Measurements from ENCODE around the gene CROT. TPM values are rescaled to one million over a fixed set of nuclear protein-coding genes. Genes with fewer than 3 reads are reported as not detected.
A peak's percentile ranks its signal among the peaks of the same experiment; 100 is the strongest.

The CROT gene
- total RNA-seq: 10 to 100 TPM; 22.7 to 35.8 TPM
- long read RNA-seq, transcript CROT-201 (18 exons, 3,175 nt): major isoform, 48 of 66 reads
- long read RNA-seq, partial matches to known transcripts: 4 of 66 reads
- long read RNA-seq, other reads (novel, unspliced or antisense): 10 of 66 reads

DNA sequence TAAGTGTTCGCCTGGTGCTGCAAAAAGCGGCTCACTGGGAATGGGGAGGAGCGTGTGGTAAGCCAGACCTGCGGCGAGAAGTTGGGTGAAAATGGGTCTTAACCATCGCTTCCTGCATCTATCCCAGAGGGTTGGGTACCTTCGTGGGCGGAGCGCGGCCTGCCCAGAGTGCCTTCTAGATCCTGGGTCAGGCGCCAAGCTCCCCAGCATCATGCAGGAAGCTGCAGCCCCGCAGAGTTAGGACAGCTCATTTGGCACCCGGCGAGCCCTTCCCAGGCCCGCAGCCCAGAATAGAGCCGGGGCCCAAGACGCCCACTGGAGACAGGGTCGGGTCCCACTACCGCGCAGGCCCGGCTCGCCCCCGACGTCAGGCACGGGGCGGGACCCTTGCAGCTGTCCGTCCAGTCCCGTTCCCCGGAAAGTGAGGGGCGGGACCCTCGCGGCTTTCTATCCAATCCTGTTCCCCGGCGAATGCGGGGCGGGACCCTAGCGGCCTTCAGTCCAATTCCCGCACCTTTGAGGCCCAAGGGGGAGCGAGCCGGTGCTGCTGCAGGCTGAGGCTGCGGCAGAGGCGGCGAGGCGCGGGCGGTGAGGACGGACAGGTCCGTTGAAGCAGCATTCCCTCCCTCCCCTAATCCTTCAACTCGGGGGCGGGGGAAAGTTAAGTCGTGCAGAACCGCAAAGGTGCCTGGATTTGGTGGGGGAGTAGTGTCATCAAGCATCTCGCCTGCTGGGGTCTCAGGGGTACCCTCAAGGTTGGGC lies at the start of gene CROT:
Gene CROT, plus strand, starts transcription at position 499 of the 762 bp plus-strand sequence. CDS start 3,405 bp downstream, outside the sequence.
- peak; percentile 98 to 99 for DNase-seq
- intact Hi-C loops (cut with DNase I, micrococcal nuclease): loop anchor here in 1 of 2 donors (10.0 kb wide), 1 partner anchor 191 kb away; the partner anchor contains the start of gene DMTF1
- ATAC-seq: peak; percentile 98

DNA sequence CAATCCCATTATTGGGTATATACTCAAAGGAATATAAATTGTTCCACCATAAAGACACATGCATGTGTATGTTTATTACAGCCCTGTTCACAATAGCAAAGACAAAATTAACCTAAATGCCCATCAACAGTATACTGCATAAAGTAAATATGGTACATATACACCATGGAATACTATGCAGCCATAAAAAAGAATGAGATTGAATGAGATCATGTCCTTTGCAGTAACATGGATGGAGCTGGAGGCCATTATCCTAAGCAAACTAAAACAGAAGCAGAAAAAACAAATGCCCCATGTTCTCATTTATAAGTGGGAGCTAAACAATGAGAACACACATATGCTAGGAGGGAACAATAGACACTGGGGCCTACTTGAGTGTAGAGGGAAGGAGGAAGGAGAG lies 44.7 kb upstream of the CROT start:
- ATAC-seq (no peak), DNase-seq (no peak)
- intact Hi-C loops (cut with DNase I, micrococcal nuclease): no loop called here

GRCh38 chr7:87310790-87311419 lies 34.6 kb upstream of the CROT start:
- DNase-seq (no peak), ATAC-seq (peak; percentile 35)
- intact Hi-C loops (cut with DNase I, micrococcal nuclease): loop anchor here in 1 of 2 donors (10.0 kb wide), 1 partner anchor 104 kb away; no protein-coding TSS in a partner anchor

- ATAC-seq (peak; percentile 90), DNase-seq (peak in 1 of 2 donors; percentile 36)
- intact Hi-C loops (cut with DNase I, micrococcal nuclease): loop anchor here (2.0 to 10.0 kb wide), 2 partner anchors 102 to 106 kb away; no protein-coding TSS in a partner anchor
Observed at GRCh38 chr7:87312215-87312865, 33.1 kb upstream of the CROT start.

GRCh38 chr7:87316097-87316700 lies 29.3 kb upstream of the CROT start:
- ATAC-seq: no peak
- intact Hi-C loops (cut with DNase I, micrococcal nuclease): loop anchor here in 1 of 2 donors (10.0 kb wide), 1 partner anchor 99 kb away; no protein-coding TSS in a partner anchor
- no peak for DNase-seq

GRCh38 chr7:87316846-87317552 lies 28.5 kb upstream of the CROT start:
- ATAC-seq (peak; percentile 43), DNase-seq (no peak)
- intact Hi-C loops (cut with DNase I, micrococcal nuclease): loop anchor here in 1 of 2 donors (10.0 kb wide), 1 partner anchor 98 kb away; no protein-coding TSS in a partner anchor

DNA sequence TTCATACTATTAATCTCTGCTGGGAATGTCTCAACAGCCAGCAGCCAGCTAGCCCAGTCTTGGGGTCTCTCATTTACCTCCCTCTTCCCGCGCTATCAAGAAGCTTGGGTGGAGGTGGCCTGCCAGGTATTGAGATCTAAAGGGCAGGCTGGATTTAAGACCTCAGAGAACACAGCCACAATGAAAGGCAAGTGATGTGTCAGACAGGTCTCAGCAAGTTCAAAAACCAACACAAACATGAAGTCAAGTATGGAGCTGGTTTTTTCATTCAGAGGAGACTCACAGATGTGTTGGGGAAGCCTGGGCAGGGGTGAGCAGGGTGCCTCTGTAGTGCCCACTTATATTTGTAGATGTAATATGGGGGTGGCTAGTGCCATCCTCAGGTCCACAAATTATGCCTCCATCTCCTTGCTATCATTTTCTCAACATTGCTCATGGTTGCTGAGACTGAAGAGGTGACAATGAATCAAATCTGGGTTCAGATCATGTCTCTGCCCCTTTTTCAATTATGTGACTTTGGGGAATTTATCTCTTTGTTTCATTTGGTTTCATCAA lies 27.7 kb upstream of the CROT start:
- intact Hi-C loops (cut with DNase I, micrococcal nuclease): loop anchor here in 1 of 2 donors (10.0 kb wide), 1 partner anchor 97 kb away; no protein-coding TSS in a partner anchor
- DNase-seq: no peak
- no peak for ATAC-seq

DNA sequence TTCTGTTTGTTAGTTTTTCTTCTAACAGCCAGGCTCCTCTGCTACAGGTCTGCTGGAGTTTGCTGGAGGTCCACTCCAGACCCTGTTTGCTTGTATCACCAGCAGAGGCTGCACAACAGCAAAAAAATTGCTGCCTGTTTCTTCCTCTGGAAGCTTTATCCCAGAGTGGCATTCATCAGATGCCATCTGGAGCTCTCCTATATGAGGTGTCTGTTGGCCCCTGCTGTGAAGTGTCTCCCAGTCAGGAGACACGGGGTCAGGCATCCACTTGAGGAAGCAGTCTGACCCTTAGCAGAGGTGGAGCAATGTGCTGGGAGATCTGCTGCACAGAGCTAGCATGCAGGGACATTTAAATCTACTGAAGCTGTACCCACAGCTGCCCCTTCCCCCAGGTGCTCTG lies 26.7 kb upstream of the CROT start:
- intact Hi-C loops (cut with DNase I, micrococcal nuclease): loop anchor here in 1 of 2 donors (10.0 kb wide), 1 partner anchor 96 kb away; no protein-coding TSS in a partner anchor

GRCh38 chr7:87319154-87319581 lies 26.3 kb upstream of the CROT start:
- DNase-seq: peak; percentile 61 to 73
- peak; percentile 98 for ATAC-seq
- intact Hi-C loops (cut with DNase I, micrococcal nuclease): loop anchor here in 1 of 2 donors (10.0 kb wide), 1 partner anchor 96 kb away; no protein-coding TSS in a partner anchor

More for the DNA sequence above, 26.7 kb upstream of the CROT start:
- DNase-seq (no peak), ATAC-seq (peak; percentile 63)

- ATAC-seq (no peak), DNase-seq (no peak)
- intact Hi-C loops (cut with DNase I, micrococcal nuclease): no loop called here
Observed at GRCh38 chr7:87322912-87323311, 22.6 kb upstream of the CROT start.

DNA sequence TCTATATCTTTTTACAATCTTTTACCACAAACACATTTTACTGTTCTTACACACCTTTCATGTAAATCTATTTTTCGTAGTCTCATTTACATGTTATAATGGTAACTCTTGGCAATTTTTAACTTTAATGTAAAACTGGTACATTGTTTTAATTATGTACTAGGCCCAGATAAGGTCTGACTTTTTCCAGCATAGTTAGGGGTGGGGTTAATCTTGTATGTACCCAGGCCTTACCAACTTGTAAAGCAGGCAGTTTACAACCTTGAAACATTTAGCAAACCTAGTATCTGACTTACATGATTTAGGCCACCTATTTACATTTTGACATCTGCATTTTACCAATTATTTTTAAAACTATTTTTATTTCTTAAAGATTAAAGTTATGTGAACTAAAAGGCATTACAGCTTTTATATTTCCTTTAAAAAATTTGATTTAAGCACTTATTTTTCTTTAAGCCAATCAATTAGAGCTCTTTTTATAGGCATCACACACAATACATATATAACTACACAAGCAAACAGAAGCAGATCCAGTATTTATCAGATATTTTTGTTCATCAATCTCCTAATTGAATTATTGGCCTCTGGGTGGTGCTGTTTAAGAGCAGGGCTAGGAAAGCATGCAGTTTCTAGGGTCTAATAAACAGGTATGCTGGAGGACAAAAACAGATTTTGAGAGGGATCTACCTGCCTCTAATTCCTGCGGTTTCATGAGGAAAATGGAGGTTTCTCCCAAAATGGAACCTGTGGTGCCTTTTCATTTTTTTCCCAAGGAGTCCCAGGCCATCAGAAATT lies 19.7 kb upstream of the CROT start:
- intact Hi-C loops (cut with DNase I, micrococcal nuclease): no loop called here
- DNase-seq (no peak), ATAC-seq (peak; percentile 80)

- intact Hi-C loops (cut with DNase I, micrococcal nuclease): no loop called here
- DNase-seq (no peak), ATAC-seq (no peak)
Observed at GRCh38 chr7:87328281-87328680, 17.2 kb upstream of the CROT start.

DNA sequence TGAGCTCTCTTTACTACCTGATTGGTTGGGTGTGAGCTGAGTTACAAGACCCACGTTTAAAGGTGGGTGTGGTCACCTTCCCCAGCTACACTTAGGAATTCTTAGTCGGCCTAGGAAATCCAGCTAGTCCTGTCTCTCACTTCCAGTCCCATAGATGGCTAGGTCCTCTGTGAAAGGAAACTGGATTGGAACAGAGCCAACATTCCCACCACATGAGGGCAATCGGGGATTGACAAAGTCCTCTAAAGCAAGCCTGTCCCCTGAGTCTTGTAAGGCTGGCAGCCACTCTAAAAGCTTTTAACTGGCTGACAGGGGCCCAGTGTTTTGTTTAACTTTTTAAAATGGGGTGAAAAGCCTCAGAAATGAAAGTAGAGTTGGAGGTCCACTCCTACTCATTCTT lies 15.1 kb upstream of the CROT start:
- intact Hi-C loops (cut with DNase I, micrococcal nuclease): no loop called here
- ATAC-seq (no peak), DNase-seq (no peak)

DNA sequence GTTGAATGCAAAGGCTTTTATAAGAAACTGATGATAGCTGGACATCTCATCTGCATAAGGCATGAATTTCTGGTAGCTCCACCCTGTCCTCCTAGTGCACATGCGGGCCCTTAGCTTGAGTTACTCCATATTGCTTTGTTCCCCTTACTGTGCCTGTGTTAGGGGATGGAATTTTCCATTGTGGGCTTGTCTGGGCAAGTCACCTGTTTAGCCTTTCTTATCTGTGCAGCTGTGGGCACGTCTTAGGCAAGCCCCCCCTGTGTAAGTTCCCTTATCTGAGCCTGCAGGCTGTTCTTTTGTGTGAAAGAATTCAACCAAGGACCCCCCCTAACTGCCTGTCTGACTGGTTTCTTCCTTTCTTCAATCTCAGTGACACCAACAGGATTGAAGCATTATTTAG lies 14.5 kb upstream of the CROT start:
- intact Hi-C loops (cut with DNase I, micrococcal nuclease): no loop called here
- no peak for ATAC-seq
- DNase-seq: no peak

GRCh38 chr7:87331687-87332252 lies 13.7 kb upstream of the CROT start:
- intact Hi-C loops (cut with DNase I, micrococcal nuclease): no loop called here
- DNase-seq (no peak), ATAC-seq (no peak)

DNA sequence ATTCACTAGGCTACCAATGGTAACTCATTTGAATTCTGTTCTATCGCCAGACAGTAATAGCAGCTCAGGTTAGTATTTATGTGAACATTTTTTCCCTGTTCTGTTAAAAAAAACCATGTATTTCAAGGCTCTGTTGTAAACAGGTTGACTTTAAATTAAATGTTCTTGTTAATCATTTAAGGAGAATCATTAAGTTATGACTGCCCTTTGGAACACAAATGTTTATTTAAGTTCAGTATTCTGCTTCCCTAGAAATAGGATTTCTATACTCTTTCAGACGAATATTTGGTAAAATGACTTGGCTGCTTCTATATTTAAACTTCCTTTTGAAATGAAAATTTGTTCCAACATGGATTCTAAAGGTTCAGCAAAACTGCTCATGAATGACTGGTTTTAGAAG lies 13.1 kb upstream of the CROT start:
- intact Hi-C loops (cut with DNase I, micrococcal nuclease): no loop called here
- ATAC-seq: peak; percentile 52

GRCh38 chr7:87336136-87336535 lies 9.3 kb upstream of the CROT start:
- peak; percentile 14 to 54 for DNase-seq
- ATAC-seq: peak; percentile 92
- intact Hi-C loops (cut with DNase I, micrococcal nuclease): no loop called here

More for the DNA sequence above, 13.1 kb upstream of the CROT start:
- DNase-seq: no peak
